ENCODE data around the gene PRKCB. TPM values are rescaled to one million over a fixed set of nuclear protein-coding genes. Genes with fewer than 3 reads are reported as not detected.

The PRKCB gene
- total RNA-seq, 1 donor from 2014 or later: 0.69 TPM

DNA sequence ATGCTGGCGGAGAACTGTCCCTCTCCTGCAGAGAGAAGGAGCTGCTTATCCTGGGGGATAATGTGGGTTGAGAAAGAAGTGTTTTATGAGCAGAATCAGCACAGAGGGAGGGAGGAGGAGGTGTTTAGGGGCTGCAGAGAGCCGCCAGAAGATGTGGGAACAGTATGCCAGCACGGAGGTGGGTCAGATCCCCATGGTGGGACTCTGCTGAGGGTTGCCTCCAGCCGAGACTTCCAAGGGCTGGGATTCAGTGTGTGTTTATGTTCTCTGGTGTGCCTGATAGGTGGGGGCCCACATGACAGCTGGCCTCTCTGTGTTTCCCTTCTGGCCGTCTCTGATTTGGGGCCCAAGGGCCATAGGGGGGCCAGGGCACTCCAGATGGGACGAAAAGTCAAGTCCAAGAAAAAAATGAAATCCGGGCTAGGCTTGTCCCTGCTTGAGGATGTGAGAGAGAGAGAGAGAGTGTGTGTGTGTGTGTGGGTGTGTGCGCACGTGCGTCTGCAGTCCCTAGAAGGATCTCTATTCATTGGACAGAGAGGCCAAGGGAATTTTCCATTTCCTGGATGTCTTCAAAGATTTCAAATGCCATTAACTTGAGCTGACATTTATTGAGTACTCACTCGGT lies 21.6 kb downstream of the PRKCB start:
- no peak for DNase-seq
- H3K27me3 Mint-ChIP-seq (ENCODE audit: unreplicated experiment): peaks cover 9% of the 10 kb centered on the region

DNA sequence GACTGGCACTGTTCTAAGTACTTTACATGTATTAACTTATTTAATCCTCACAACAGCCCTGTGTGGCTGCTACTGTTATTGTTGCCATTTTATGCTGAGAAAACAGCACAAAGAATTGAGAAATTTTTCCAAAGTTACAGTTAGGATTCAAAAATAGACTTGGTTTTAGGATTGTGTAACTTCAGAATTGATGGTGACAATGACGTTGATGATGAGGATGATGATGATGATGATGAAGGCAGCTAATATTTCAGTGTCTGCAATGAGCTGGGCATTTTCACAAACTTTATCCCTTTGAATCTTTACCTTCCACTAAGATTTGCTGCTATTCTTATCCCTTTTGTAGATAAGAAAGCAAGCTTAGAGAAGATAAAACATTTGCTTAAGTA lies 22.1 kb downstream of the PRKCB start:
- Mint-ChIP-seq H3K36me3 (ENCODE audit: unreplicated experiment) (no peaks in the 10 kb centered on the region), H3K4me1 (ENCODE audit: low read depth, unreplicated experiment) (peaks cover 3% of the 10 kb centered on the region), H3K27me3 (ENCODE audit: unreplicated experiment) (peaks cover 9% of the 10 kb centered on the region), H3K4me3 (ENCODE audit: unreplicated experiment) (no peak overlapping the region), H3K27ac (ENCODE audit: unreplicated experiment) (no peak overlapping the region), H3K9me3 (ENCODE audit: unreplicated experiment) (peaks cover 4% of the 10 kb centered on the region)
- TF ChIP-seq, protein P1, sequence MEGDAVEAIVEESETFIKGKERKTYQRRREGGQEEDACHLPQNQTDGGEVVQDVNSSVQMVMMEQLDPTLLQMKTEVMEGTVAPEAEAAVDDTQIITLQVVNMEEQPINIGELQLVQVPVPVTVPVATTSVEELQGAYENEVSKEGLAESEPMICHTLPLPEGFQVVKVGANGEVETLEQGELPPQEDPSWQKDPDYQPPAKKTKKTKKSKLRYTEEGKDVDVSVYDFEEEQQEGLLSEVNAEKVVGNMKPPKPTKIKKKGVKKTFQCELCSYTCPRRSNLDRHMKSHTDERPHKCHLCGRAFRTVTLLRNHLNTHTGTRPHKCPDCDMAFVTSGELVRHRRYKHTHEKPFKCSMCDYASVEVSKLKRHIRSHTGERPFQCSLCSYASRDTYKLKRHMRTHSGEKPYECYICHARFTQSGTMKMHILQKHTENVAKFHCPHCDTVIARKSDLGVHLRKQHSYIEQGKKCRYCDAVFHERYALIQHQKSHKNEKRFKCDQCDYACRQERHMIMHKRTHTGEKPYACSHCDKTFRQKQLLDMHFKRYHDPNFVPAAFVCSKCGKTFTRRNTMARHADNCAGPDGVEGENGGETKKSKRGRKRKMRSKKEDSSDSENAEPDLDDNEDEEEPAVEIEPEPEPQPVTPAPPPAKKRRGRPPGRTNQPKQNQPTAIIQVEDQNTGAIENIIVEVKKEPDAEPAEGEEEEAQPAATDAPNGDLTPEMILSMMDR (IDR thresholded peaks at IDR 0.05; ENCODE audit: partially characterized antibody, unreplicated experiment): no peak
- no peak for DNase-seq

More for the DNA sequence above, 21.6 kb downstream of the PRKCB start:
- peaks cover 3% of the 10 kb centered on the region for H3K4me1 Mint-ChIP-seq (ENCODE audit: low read depth, unreplicated experiment)
- peaks cover 4% of the 10 kb centered on the region for H3K9me3 Mint-ChIP-seq (ENCODE audit: unreplicated experiment)
- H3K27ac Mint-ChIP-seq (ENCODE audit: unreplicated experiment): no peak overlapping the region
- H3K4me3 Mint-ChIP-seq (ENCODE audit: unreplicated experiment): no peak overlapping the region
- H3K36me3 Mint-ChIP-seq (ENCODE audit: unreplicated experiment): no peaks in the 10 kb centered on the region
- TF ChIP-seq, protein P1 (IDR thresholded peaks at IDR 0.05; ENCODE audit: partially characterized antibody, unreplicated experiment): no peak

DNA sequence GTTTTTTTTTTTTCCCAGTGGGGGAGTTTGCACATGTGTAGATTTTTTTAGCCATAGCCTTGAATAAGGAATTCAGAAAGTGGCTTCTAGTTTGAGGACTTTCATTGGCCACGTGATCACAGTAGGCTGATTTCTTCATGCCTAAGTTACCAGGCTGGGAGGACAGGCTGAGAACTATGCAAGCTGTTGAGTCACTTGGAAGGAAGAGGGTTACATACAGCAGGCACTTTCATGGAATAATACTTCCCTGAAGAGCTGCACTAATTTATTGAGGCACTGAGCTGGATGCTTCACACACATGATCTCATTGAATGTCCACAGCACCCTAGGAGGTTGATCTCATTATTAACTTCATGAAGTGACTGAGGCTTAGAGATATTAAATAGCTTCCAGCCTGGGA lies 22.8 kb downstream of the PRKCB start:
- no peaks in the 10 kb centered on the region for H3K36me3 Mint-ChIP-seq (ENCODE audit: unreplicated experiment)
- TF ChIP-seq, protein P1 (IDR thresholded peaks at IDR 0.05; ENCODE audit: partially characterized antibody, unreplicated experiment): no peak
- H3K27ac Mint-ChIP-seq (ENCODE audit: unreplicated experiment): no peak overlapping the region
- peaks cover 4% of the 10 kb centered on the region for H3K9me3 Mint-ChIP-seq (ENCODE audit: unreplicated experiment)
- DNase-seq: no peak
- H3K27me3 Mint-ChIP-seq (ENCODE audit: unreplicated experiment): peaks cover 9% of the 10 kb centered on the region
- no peak overlapping the region for H3K4me3 Mint-ChIP-seq (ENCODE audit: unreplicated experiment)
- peaks cover 3% of the 10 kb centered on the region for H3K4me1 Mint-ChIP-seq (ENCODE audit: low read depth, unreplicated experiment)

DNA sequence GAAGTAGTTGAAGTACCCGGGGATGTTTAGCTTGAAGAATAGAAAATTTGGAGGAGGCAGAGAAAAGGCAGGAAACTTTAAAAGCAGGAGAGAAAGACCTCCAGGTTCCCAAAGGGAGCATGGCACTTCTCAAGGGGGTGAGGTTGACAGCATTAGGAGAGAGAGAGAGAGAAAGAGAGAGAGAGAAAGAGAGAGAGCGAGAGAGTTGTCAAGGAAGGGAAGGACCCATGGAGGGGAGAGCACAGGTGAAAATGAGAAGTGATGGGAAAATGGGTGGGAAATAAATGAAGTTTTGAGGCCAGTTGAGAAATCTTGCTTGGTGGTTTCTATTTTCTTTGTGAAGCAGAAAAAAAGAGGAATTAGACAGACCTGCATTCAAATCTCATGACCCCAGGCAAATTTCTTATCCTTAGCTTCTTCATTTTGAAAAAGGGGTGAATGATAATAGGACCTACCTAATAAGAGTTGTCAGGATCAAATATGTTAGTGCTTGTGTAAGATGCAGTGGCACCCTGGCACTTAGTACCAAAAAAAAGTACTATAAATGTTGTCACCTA lies 24.0 kb downstream of the PRKCB start:
- H3K27me3 Mint-ChIP-seq (ENCODE audit: unreplicated experiment): peaks cover 10% of the 10 kb centered on the region
- TF ChIP-seq, protein P1 (IDR thresholded peaks at IDR 0.05; ENCODE audit: partially characterized antibody, unreplicated experiment): no peak

DNA sequence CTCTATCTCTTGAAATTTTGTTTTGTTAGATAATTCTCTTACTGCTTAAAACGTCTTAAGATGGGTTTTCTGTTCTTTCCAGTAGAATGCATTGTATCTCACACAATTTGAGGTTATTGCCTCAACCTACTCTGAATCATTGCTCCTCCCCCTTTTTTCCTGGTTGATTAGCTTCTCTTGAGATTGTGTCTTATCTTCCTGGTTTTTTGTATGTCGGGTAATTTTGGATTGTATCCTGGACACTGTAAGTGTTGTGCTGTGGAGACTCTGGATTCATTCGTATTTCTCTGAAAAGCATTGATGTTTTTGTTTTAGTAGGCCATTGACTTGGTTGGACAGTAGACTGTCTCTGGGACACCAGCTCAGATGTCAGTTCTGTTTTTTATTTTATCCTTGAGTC lies 26.1 kb downstream of the PRKCB start:
- no peak for DNase-seq
- TF ChIP-seq, protein P1 (IDR thresholded peaks at IDR 0.05; ENCODE audit: partially characterized antibody, unreplicated experiment): no peak
- Mint-ChIP-seq H3K9me3 (ENCODE audit: unreplicated experiment) (no peaks in the 10 kb centered on the region), H3K36me3 (ENCODE audit: unreplicated experiment) (no peaks in the 10 kb centered on the region), H3K4me3 (ENCODE audit: unreplicated experiment) (no peak overlapping the region), H3K27ac (ENCODE audit: unreplicated experiment) (no peak overlapping the region), H3K4me1 (ENCODE audit: low read depth, unreplicated experiment) (peaks cover 4% of the 10 kb centered on the region), H3K27me3 (ENCODE audit: unreplicated experiment) (peaks cover 10% of the 10 kb centered on the region)

More for the DNA sequence above, 24.0 kb downstream of the PRKCB start:
- peaks cover 1% of the 10 kb centered on the region for H3K9me3 Mint-ChIP-seq (ENCODE audit: unreplicated experiment)
- H3K36me3 Mint-ChIP-seq (ENCODE audit: unreplicated experiment): no peaks in the 10 kb centered on the region
- no peak overlapping the region for H3K4me3 Mint-ChIP-seq (ENCODE audit: unreplicated experiment)
- no peak overlapping the region for H3K27ac Mint-ChIP-seq (ENCODE audit: unreplicated experiment)
- no peak for DNase-seq
- peaks cover 3% of the 10 kb centered on the region for H3K4me1 Mint-ChIP-seq (ENCODE audit: low read depth, unreplicated experiment)
